H1 (cell line): Measurements from ENCODE around the gene SRMS. TPM values are rescaled to one million over a fixed set of nuclear protein-coding genes. Genes with fewer than 3 reads are reported as not detected.

Experiments used
- CTCF ChIA-PET: fragments of 300-600 bp; sonication (Branson Sonifier 250); formaldehyde crosslinking; loops from one replicate; lab custom pipeline; 2021; ENCODE audit not compliant: partially characterized antibody; lab: Charles Lee
- POLR2A ChIA-PET: fragments of 300-600 bp; sonication (Branson Sonifier 250); formaldehyde crosslinking; loops from one replicate; lab custom pipeline; 2021; ENCODE audit warnings: inconsistent platforms; ENCODE audit not compliant: partially characterized antibody; lab: Charles Lee
- DNase-seq, 2 experiments: peaks; one replicate each; pipeline versions ENCODE4 v3.0.0 to v3.0.0-alpha.2; 2010 to 2022; ENCODE audit warnings: low spot score in 2 of 2, low read depth in 1 of 2, mixed read lengths in 1 of 2
- FAIRE-seq: peaks from 2 replicates; lab custom pipeline; 2011; peaks lifted over from hg19 to GRCh38; lab: Jason Lieb, UNC
- H2AFZ ChIP-seq: 2 replicates; pipeline ENCODE4 v1.8.1; 2012; ENCODE audit warnings: low read length, inconsistent platforms
- H2AK5ac ChIP-seq: 2 replicates; pipeline ENCODE4 v1.6.1; 2013; ENCODE audit warnings: low read depth, low read length
- H2BK120ac ChIP-seq: replicated peaks from 2 replicates; pipeline ENCODE3; 2013; ENCODE audit warnings: low read depth, low read length, inconsistent platforms
- H2BK12ac ChIP-seq: 2 replicates; pipeline ENCODE4 v1.6.1; 2013; ENCODE audit warnings: low read depth, low read length
- H2BK15ac ChIP-seq: 2 replicates; pipeline ENCODE4 v1.6.1; 2013; ENCODE audit warnings: low read length
- H2BK20ac ChIP-seq: 2 replicates; pipeline ENCODE4 v1.6.1; 2013; ENCODE audit warnings: low read length
- H2BK5ac ChIP-seq: 2 replicates; pipeline ENCODE4 v1.6.1; 2013; ENCODE audit warnings: low read depth, low read length
- H3K14ac ChIP-seq: 2 replicates; pipeline ENCODE4 v1.6.1; 2013; ENCODE audit warnings: inconsistent platforms; ENCODE audit not compliant: insufficient read length
- H3K18ac ChIP-seq: 2 replicates; pipeline ENCODE4 v1.6.1; 2013; ENCODE audit warnings: low read length; ENCODE audit errors: extremely low read depth
- H3K23ac ChIP-seq: 2 replicates; pipeline ENCODE4 v1.6.1; 2013; ENCODE audit warnings: inconsistent platforms; ENCODE audit not compliant: insufficient read length
- H3K23me2 ChIP-seq: 2 replicates; pipeline ENCODE4 v1.6.1; 2013; ENCODE audit warnings: low read depth, low read length
- H3K27ac ChIP-seq: 2 replicates; pipeline ENCODE4 v1.6.1; 2011; ENCODE audit warnings: low read depth, low read length, inconsistent platforms
- H3K27me3 ChIP-seq, 4 experiments: replicated peaks in 1 of 4; 1 replicate in 1 of 4; 2 replicates in 3 of 4; pipeline versions ENCODE4 v1.6.1 to v1.8.1; 2011 to 2013; ENCODE audit warnings: low read length in 3 of 4, mild to moderate bottlenecking in 3 of 4, inconsistent platforms in 2 of 4, mixed read lengths in 2 of 4, moderate library complexity in 1 of 4; ENCODE audit not compliant: control insufficient read depth in 3 of 4, insufficient read depth in 3 of 4; ENCODE audit errors: extremely low read depth in 1 of 4
- H3K36me3 ChIP-seq, 4 experiments: 2 replicates each; pipeline versions ENCODE4 v1.6.1 to v1.8.1; 2011 to 2013; ENCODE audit warnings: mild to moderate bottlenecking in 4 of 4, low read length in 3 of 4, moderate library complexity in 2 of 4, control low read depth in 1 of 4, inconsistent platforms in 1 of 4; ENCODE audit not compliant: insufficient read depth in 4 of 4, control insufficient read depth in 2 of 4
- H3K4ac ChIP-seq: replicated peaks from 2 replicates; pipeline ENCODE3; 2013; ENCODE audit warnings: low read length, low read depth, mixed read lengths, inconsistent platforms; ENCODE audit not compliant: insufficient read length
- H3K4me1 ChIP-seq, 4 experiments: replicated peaks in 1 of 4; 1 replicate in 1 of 4; 2 replicates in 3 of 4; pipeline versions ENCODE4 v1.6.1 to v1.8.1; 2011 to 2013; ENCODE audit warnings: low read length in 3 of 4, inconsistent platforms in 2 of 4, mixed read lengths in 1 of 4; ENCODE audit not compliant: insufficient read depth in 4 of 4, control insufficient read depth in 3 of 4
- H3K4me2 ChIP-seq, 2 experiments: 2 replicates each; pipeline versions ENCODE4 v1.6.1 to v1.8.1; 2011 to 2013; ENCODE audit warnings: low read depth in 2 of 2, low read length in 2 of 2, control low read depth in 1 of 2, inconsistent platforms in 1 of 2, mild to moderate bottlenecking in 1 of 2; ENCODE audit not compliant: insufficient read depth in 1 of 2
- H3K4me3 ChIP-seq, 4 experiments: fragments of 200-600, 300-600 bp in 1 of 4; sonication (generic), shearing (Covaris generic), sonication (Bioruptor Twin) in 1 of 4; 2 replicates each; pipeline versions ENCODE4 v1.5.1 to v1.8.1; 2011 to 2016; ENCODE audit warnings: low read length in 4 of 4, low read depth in 3 of 4, control low read depth in 2 of 4, inconsistent platforms in 2 of 4, mild to moderate bottlenecking in 2 of 4, mixed read lengths in 1 of 4, moderate library complexity in 1 of 4; ENCODE audit not compliant: insufficient read depth in 2 of 4; ENCODE audit errors: extremely low read depth in 1 of 4
- H3K56ac ChIP-seq: replicated peaks from 2 replicates; pipeline ENCODE3; 2013; ENCODE audit warnings: low read depth, mild to moderate bottlenecking, mixed read lengths, low read length, inconsistent platforms; ENCODE audit not compliant: insufficient read length
- H3K79me1 ChIP-seq: 2 replicates; pipeline ENCODE4 v1.6.1; 2013; ENCODE audit warnings: low read depth, low read length, control low read depth
- H3K79me2 ChIP-seq, 2 experiments: 2 replicates each; pipeline versions ENCODE4 v1.6.1 to v1.8.1; 2012 to 2013; ENCODE audit warnings: low read length in 2 of 2, mild to moderate bottlenecking in 2 of 2, inconsistent platforms in 1 of 2; ENCODE audit not compliant: insufficient read depth in 2 of 2, control insufficient read depth in 1 of 2
- H3K9ac ChIP-seq, 4 experiments: replicated peaks in 1 of 4; 1 replicate in 1 of 4; 2 replicates in 3 of 4; pipeline versions ENCODE4 v1.6.1 to v1.8.1; 2011 to 2013; ENCODE audit warnings: low read depth in 3 of 4, low read length in 3 of 4, control low read depth in 2 of 4, mild to moderate bottlenecking in 2 of 4, moderate library complexity in 2 of 4, inconsistent platforms in 1 of 4; ENCODE audit errors: extremely low read depth in 1 of 4
- H3K9me3 ChIP-seq, 2 experiments: 2 replicates each; pipeline versions ENCODE4 v1.6.1 to v1.8.1; 2012 to 2013; ENCODE audit warnings: mild to moderate bottlenecking in 2 of 2, moderate library complexity in 2 of 2, control low read depth in 1 of 2, inconsistent platforms in 1 of 2, low read depth in 1 of 2, low read length in 1 of 2, mixed read lengths in 1 of 2; ENCODE audit not compliant: insufficient read depth in 2 of 2
- H4K20me1 ChIP-seq, 2 experiments: replicated peaks in 1 of 2; 2 replicates each; pipeline versions ENCODE3 to v1.8.1; 2011 to 2013; ENCODE audit warnings: inconsistent platforms in 2 of 2, low read length in 2 of 2, mild to moderate bottlenecking in 1 of 2; ENCODE audit not compliant: insufficient read depth in 2 of 2, control insufficient read depth in 1 of 2
- H4K5ac ChIP-seq: 2 replicates; pipeline ENCODE4 v1.6.1; 2013; ENCODE audit warnings: low read length, low read depth, mixed read lengths, inconsistent platforms; ENCODE audit not compliant: insufficient read length
- H4K8ac ChIP-seq: 2 replicates; pipeline ENCODE4 v1.8.0; 2013; ENCODE audit warnings: mild to moderate bottlenecking, moderate library complexity, low read length, inconsistent platforms; ENCODE audit not compliant: insufficient read depth; ENCODE audit errors: extremely low read depth
- H4K91ac ChIP-seq: replicated peaks from 2 replicates; pipeline ENCODE3; 2013; ENCODE audit warnings: low read length, mixed read lengths, inconsistent platforms; ENCODE audit not compliant: insufficient read length
- CTCF ChIP-seq, 3 experiments: IDR thresholded peaks; 1 replicate in 2 of 3; 2 replicates in 1 of 3; pipeline versions ENCODE4 v1.5.1 to v1.6.1; 2011; ENCODE audit warnings: low read length in 3 of 3, mild to moderate bottlenecking in 3 of 3, inconsistent platforms in 2 of 3, low read depth in 1 of 3, moderate library complexity in 1 of 3; ENCODE audit not compliant: insufficient read depth in 1 of 3; ENCODE audit errors: control extremely low read depth in 1 of 3
- EP300 ChIP-seq, 2 experiments: IDR thresholded peaks; 1 replicate in 1 of 2; 2 replicates in 1 of 2; pipeline ENCODE4 v1.6.1; 2011 to 2012; ENCODE audit warnings: low read depth in 2 of 2, low read length in 2 of 2, mild to moderate bottlenecking in 2 of 2, borderline replicate concordance in 1 of 2, inconsistent platforms in 1 of 2, moderate library complexity in 1 of 2
- EZH2 ChIP-seq: fragments of 200-600 bp; sonication (generic); IDR thresholded peaks from 2 replicates; pipeline ENCODE4 v1.7.1; 2012; ENCODE audit warnings: low read depth, mild to moderate bottlenecking, moderate library complexity, low read length, inconsistent platforms; ENCODE audit not compliant: severe bottlenecking
- MAFK ChIP-seq: IDR thresholded peaks from 2 replicates; pipeline ENCODE4 v1.6.1; 2012; ENCODE audit warnings: low read depth, mild to moderate bottlenecking, improper control_type of control experiment, low read length
- RAD21 ChIP-seq, 2 experiments: IDR thresholded peaks in 1 of 2; conservative IDR thresholded peaks in 1 of 2; 2 replicates each; pipeline ENCODE4 v1.6.1; 2011; ENCODE audit warnings: low read depth in 2 of 2, low read length in 2 of 2, improper control_type of control experiment in 1 of 2, inconsistent platforms in 1 of 2, mild to moderate bottlenecking in 1 of 2, moderate library complexity in 1 of 2
- WGBS, 2 experiments: shearing (Covaris generic) in 1 of 2; methylation state at CpG; one replicate each; pipeline versions ENCODE4 v1.1.6 to v1.1.7; 2013 to 2015; ENCODE audit warnings: low lambda C conversion rate in 2 of 2, mixed read lengths in 2 of 2, inconsistent platforms in 1 of 2, low coverage in 1 of 2, missing lambda C conversion rate in 1 of 2; ENCODE audit not compliant: insufficient replicate concordance in 2 of 2, insufficient coverage in 1 of 2, insufficient read length in 1 of 2; ENCODE audit errors: extremely low coverage in 1 of 2, missing lambda C conversion rate in 1 of 2; 5-methylcytosine and 5-hydroxymethylcytosine counted together
- polyA plus RNA-seq, 7 experiments: library from polyadenylated mRNA; depleted of rRNA in 3 of 7; stranded (reverse) in 5 of 7; unstranded in 2 of 7; fragments of >200 nt in 5 of 7; fragments of 200-250 nt in 2 of 7; gene quantifications; 1 replicate in 5 of 7; 2 replicates in 1 of 7; 4 replicates in 1 of 7; pipeline versions ENCODE4 v1.2.1 to v1.2.3, GENCODE V29; 2011 to 2013; ENCODE audit warnings: missing spikeins in 2 of 7, mixed read lengths in 2 of 7
- total RNA-seq: library from RNA; stranded (reverse); fragmentation: NEBNext Ultra II Directional; extraction: Animal tissue kit (Norgen Biotek cat#: 25700); gene quantifications from 2 replicates; pipeline ENCODE4 v1.2.1, GENCODE V29; 2021

Gene SRMS
- total and polyA plus RNA-seq, 2 of the 8 experiments (the other 6 are each of a cell fraction or from before 2014, with no cell fraction given) = 0.39 to 0.76 TPM

GRCh38 chr20:63580796-63581461 is 33.4 kb upstream of the SRMS start:
- H4K5ac ChIP-seq = no peak overlapping the region
- ChIA-PET POLR2A (interaction anchor here (1.3 kb wide), 1 partner anchor 43 kb away, joined by 4 read pairs; no protein-coding TSS in a partner anchor), CTCF (interaction anchor here (0.7 to 2.0 kb wide), 15 partner anchors 10 to 393 kb away, joined by 3 to 10 read pairs (median 3); partner anchors contain the start of gene PTK6)

More at GRCh38 chr20:63580796-63581461, 33.4 kb upstream of the SRMS start:
- no peaks in the 10 kb centered on the region for H3K27me3 ChIP-seq
- peak overlapping the region; percentile 65 for H4K8ac ChIP-seq
- H3K9me3 ChIP-seq = no peaks in the 10 kb centered on the region
- no peak overlapping the region for H2BK12ac ChIP-seq
- H2BK120ac ChIP-seq = no peak overlapping the region
- H3K36me3 ChIP-seq = no peaks in the 10 kb centered on the region
- H3K4me2 ChIP-seq = no peak overlapping the region
- H3K18ac ChIP-seq = no peak overlapping the region
- no peak overlapping the region for H2AFZ ChIP-seq
- H3K79me1 ChIP-seq = no peaks in the 10 kb centered on the region
- H4K91ac ChIP-seq = no peak overlapping the region
- 85% methylated on average over 12 of the region's 12 CpGs; no CpG with 5 or more reads in 1 of the 2 experiments for WGBS, 2 experiments
- H2AK5ac ChIP-seq = no peak overlapping the region
- H3K56ac ChIP-seq = no peak overlapping the region
- no peaks in the 10 kb centered on the region; a peak in 2 of 7 replicates for H3K4me1 ChIP-seq
- TF ChIP-seq EZH2 (no peak), CTCF (IDR thresholded peaks at IDR 0.05; ENCODE audit: control extremely low read depth in 1 of 3, insufficient read depth in 1 of 3, low read depth in 1 of 3, low read length in 3 of 3) (peak; percentile 48 to 58 (median 52)), EP300 (IDR thresholded peaks at IDR 0.05; ENCODE audit: borderline replicate concordance in 1 of 2, low read depth in 2 of 2, low read length in 2 of 2) (no peak), RAD21 (IDR thresholded peaks at IDR 0.05 in 1 of 2, conservative IDR thresholded peaks at IDR 0.05 in 1 of 2; ENCODE audit: low read depth in 2 of 2, low read length in 2 of 2) (peak; percentile 66 to 77), MAFK (no peak)
- DNase-seq (no peak), FAIRE-seq (no peak)
- no peaks in the 10 kb centered on the region for H3K23me2 ChIP-seq
- no peak overlapping the region for H3K4me3 ChIP-seq
- H4K20me1 ChIP-seq = no peaks in the 10 kb centered on the region
- no peak overlapping the region for H2BK5ac ChIP-seq
- H2BK20ac ChIP-seq = no peak overlapping the region
- 0 out of 2 replicates have a peak overlapping the region, but pooled peaks have one; percentile 46 for H2BK15ac ChIP-seq
- H3K9ac ChIP-seq = no peak overlapping the region
- no peak overlapping the region for H3K27ac ChIP-seq
- no peaks in the 10 kb centered on the region for H3K79me2 ChIP-seq
- H3K4ac ChIP-seq = no peak overlapping the region
- H3K23ac ChIP-seq = no peak overlapping the region
- no peak overlapping the region for H3K14ac ChIP-seq
